Activated CD8-positive, alpha-beta T cell treated with anti-CD3 and anti-CD28 coated beads for 36 hours (primary cell): Measurements from ENCODE around the gene TOPORS. TPM values are rescaled to one million over a fixed set of nuclear protein-coding genes. Genes with fewer than 3 reads are reported as not detected.

ENCODE experiments used
- ATAC-seq: fragments of 200-7000 bp; cut with Tn5 transposase; one replicate; pipeline ENCODE4 v1.10.0; 2021; ENCODE audit warnings: mild to moderate bottlenecking, moderate library complexity
- CTCF ChIA-PET: fragments of 350-600 bp; sonication (Branson Sonifier 250); formaldehyde crosslinking; loops from one replicate; lab custom pipeline; 2021; ENCODE audit warnings: antibody characterized with exemption; lab: Charles Lee
- POLR2A ChIA-PET: fragments of 350-600 bp; sonication (Branson Sonifier 250); formaldehyde crosslinking; loops from one replicate; lab custom pipeline; 2021; ENCODE audit warnings: antibody characterized with exemption; lab: Charles Lee
- DNase-seq: peaks from one replicate; pipeline ENCODE4 v3.0.0-alpha.2; 2020
- H3K27ac Mint-ChIP-seq: one replicate; pipeline ENCODE4 v1.8.0; 2021; ENCODE audit warnings: mild to moderate bottlenecking, mixed read lengths
- H3K27me3 Mint-ChIP-seq: one replicate; pipeline ENCODE4 v1.8.0; 2021; ENCODE audit warnings: mixed read lengths
- H3K36me3 Mint-ChIP-seq: one replicate; pipeline ENCODE4 v1.8.0; 2021; ENCODE audit warnings: low read depth, mixed read lengths
- H3K4me1 Mint-ChIP-seq: one replicate; pipeline ENCODE4 v1.8.0; 2021; ENCODE audit warnings: low read depth, mixed read lengths
- H3K4me3 Mint-ChIP-seq: one replicate; pipeline ENCODE4 v1.8.0; 2021; ENCODE audit warnings: mild to moderate bottlenecking, moderate library complexity, mixed read lengths
- H3K9me3 Mint-ChIP-seq: one replicate; pipeline ENCODE4 v1.8.0; 2021; ENCODE audit warnings: mixed read lengths
- intact Hi-C: fragments of 100-400 bp; cut with micrococcal nuclease; formaldehyde crosslinking; loops from one replicate; pipeline ENCODE4 v1.10.0; 2022
- total RNA-seq, 2 experiments: library from RNA; stranded (reverse); gene quantifications; one replicate each; pipeline ENCODE4 v1.2.3, GENCODE V29; 2021
- TF ChIP-seq, protein P1 (sequence below): fragments of 200-600 bp; IDR thresholded peaks from one replicate; pipeline ENCODE4 v1.8.0; 2022; ENCODE audit warnings: antibody characterized with exemption, mild to moderate bottlenecking

The TOPORS gene
- total RNA-seq, 2 experiments from 2014 or later: 13.3 to 14.2 TPM

DNA sequence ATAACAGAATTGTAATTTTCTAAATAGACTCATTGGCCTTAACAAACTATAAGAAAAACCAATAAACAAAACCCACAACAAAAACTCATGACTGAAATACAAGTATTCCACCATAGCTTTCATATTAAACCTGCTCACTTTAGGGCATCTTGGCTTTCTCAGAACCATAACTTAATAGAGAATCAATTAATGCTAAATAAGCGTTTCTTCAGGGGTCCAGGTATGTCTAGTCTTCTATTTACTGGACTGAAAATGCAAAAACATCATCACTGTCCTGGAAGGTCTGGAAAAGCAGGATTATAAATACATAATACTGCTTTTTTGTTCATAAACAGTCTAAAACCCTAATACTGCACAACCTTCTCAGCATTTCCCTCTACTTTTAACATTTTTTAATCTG is 6.5 kb downstream of the TOPORS start:
- DNase-seq: no peak
- no peak for ATAC-seq
- Mint-ChIP-seq H3K27me3 (no peaks in the 10 kb centered on the region), H3K4me1 (peaks cover 33% of the 10 kb centered on the region), H3K4me3 (no peak overlapping the region), H3K27ac (no peak overlapping the region), H3K9me3 (no peaks in the 10 kb centered on the region), H3K36me3 (peaks cover 40% of the 10 kb centered on the region)
- intact Hi-C loops: no loop called here
- ChIA-PET CTCF (interaction anchor here (1.0 to 3.7 kb wide), 4 partner anchors 20 to 168 kb away, joined by 5 to 18 read pairs (median 9); partner anchors contain the start of gene RIGI), POLR2A (interaction anchor here (1.8 kb wide), 1 partner anchor 12 kb away, joined by 4 read pairs; no protein-coding TSS in a partner anchor)
- TF ChIP-seq, protein P1, sequence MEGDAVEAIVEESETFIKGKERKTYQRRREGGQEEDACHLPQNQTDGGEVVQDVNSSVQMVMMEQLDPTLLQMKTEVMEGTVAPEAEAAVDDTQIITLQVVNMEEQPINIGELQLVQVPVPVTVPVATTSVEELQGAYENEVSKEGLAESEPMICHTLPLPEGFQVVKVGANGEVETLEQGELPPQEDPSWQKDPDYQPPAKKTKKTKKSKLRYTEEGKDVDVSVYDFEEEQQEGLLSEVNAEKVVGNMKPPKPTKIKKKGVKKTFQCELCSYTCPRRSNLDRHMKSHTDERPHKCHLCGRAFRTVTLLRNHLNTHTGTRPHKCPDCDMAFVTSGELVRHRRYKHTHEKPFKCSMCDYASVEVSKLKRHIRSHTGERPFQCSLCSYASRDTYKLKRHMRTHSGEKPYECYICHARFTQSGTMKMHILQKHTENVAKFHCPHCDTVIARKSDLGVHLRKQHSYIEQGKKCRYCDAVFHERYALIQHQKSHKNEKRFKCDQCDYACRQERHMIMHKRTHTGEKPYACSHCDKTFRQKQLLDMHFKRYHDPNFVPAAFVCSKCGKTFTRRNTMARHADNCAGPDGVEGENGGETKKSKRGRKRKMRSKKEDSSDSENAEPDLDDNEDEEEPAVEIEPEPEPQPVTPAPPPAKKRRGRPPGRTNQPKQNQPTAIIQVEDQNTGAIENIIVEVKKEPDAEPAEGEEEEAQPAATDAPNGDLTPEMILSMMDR: no peak

DNA sequence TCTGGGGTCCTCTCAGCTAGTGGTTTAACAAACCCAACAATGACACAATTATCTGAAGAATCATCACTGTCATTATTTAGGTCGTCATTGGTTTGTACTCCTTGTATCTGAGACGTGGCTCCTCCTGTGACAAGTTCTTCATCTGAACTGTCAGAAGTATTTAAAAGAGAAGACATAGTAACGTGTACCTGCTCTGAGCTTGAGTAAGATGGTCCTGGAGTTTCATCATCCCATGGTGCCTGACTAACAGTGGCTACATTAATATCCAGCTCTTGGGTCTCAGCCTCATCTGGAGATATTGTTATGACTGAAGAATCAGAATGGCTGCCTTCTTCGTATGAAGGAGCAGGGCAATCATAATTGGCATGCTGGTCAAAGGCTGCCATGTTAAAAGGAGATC is 9.3 kb downstream of the TOPORS start:
- no peak overlapping the region for H3K27ac Mint-ChIP-seq
- H3K4me1 Mint-ChIP-seq: peaks cover 14% of the 10 kb centered on the region
- H3K27me3 Mint-ChIP-seq: no peaks in the 10 kb centered on the region
- H3K9me3 Mint-ChIP-seq: no peaks in the 10 kb centered on the region
- POLR2A ChIA-PET: interaction anchor here (1.1 kb wide), 1 partner anchor 17 kb away, joined by 3 read pairs; the partner anchor contains the start of gene RIGI
- DNase-seq (no peak), ATAC-seq (no peak)
- CTCF ChIA-PET: interaction anchor here (1.0 to 3.7 kb wide), 4 partner anchors 10 to 165 kb away, joined by 3 to 18 read pairs (median 6); partner anchors contain the start of genes SMIM27 and TOPORS
- TF ChIP-seq, protein P1: no peak
- H3K4me3 Mint-ChIP-seq: no peak overlapping the region
- intact Hi-C loops: no loop called here
- peaks cover 28% of the 10 kb centered on the region for H3K36me3 Mint-ChIP-seq

DNA sequence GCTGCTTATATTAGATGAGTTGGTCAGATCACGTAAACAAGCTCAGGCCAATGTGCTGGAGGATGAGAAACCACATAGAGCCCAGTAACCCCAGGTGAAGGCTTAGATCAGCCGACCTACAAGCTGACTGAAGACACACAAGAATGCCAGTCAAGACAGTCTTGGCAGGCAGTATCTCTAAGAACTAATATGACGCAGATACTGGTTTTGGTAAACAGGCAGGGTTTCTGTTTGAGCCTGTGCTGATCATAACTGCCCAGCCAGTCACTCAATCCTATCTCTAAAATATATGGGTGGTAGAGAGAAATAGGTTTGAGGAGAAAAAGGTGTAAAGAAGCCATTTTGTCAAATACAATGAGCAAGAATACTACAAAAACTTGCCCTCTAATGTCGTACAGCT is 18.6 kb downstream of the TOPORS start:
- CTCF ChIA-PET: interaction anchor here (1.2 to 3.4 kb wide), 2 partner anchors 8 to 154 kb away, joined by 3 to 18 read pairs; no protein-coding TSS in a partner anchor
- intact Hi-C loops: no loop called here

DNA sequence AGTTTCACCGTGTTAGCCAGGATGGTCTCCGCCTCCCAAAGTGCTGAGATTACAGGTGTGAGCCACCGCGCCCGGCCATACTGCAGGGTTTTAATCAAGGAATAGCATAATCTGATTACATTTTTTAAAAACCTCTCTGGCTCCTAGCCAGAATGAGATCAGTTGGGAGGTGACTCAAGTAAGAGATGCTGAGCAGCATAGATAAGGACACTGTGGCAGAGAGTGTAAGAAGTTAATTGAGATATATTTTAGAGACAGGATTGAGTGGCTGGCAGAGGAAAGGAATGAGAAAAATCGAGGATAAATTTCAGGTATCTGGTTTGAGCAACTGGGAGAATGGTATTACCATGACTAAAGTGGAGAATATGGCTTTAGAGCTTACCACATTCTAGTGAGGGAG is 19.1 kb downstream of the TOPORS start:
- no peaks in the 10 kb centered on the region for H3K9me3 Mint-ChIP-seq
- ATAC-seq (no peak), DNase-seq (no peak)
- no peaks in the 10 kb centered on the region for H3K27me3 Mint-ChIP-seq
- H3K4me1 Mint-ChIP-seq: no peaks in the 10 kb centered on the region
- intact Hi-C loops: no loop called here
- POLR2A ChIA-PET: interaction anchor here (1.7 kb wide), 1 partner anchor 12 kb away, joined by 4 read pairs; no protein-coding TSS in a partner anchor
- TF ChIP-seq, protein P1: no peak
- H3K27ac Mint-ChIP-seq: no peak overlapping the region
- CTCF ChIA-PET: interaction anchor here (3.4 kb wide), 1 partner anchor 154 kb away, joined by 18 read pairs; no protein-coding TSS in a partner anchor
- peaks cover 1% of the 10 kb centered on the region for H3K36me3 Mint-ChIP-seq
- no peak overlapping the region for H3K4me3 Mint-ChIP-seq

More for the DNA sequence above, 18.6 kb downstream of the TOPORS start:
- ATAC-seq: no peak
- no peaks in the 10 kb centered on the region for H3K9me3 Mint-ChIP-seq
- no peak for DNase-seq
- TF ChIP-seq, protein P1: no peak
- no peaks in the 10 kb centered on the region for H3K4me1 Mint-ChIP-seq
- H3K4me3 Mint-ChIP-seq: no peak overlapping the region
- H3K27me3 Mint-ChIP-seq: no peaks in the 10 kb centered on the region
- H3K27ac Mint-ChIP-seq: no peak overlapping the region
- POLR2A ChIA-PET: interaction anchor here (1.7 kb wide), 1 partner anchor 11 kb away, joined by 4 read pairs; no protein-coding TSS in a partner anchor
- H3K36me3 Mint-ChIP-seq: peaks cover 1% of the 10 kb centered on the region

DNA sequence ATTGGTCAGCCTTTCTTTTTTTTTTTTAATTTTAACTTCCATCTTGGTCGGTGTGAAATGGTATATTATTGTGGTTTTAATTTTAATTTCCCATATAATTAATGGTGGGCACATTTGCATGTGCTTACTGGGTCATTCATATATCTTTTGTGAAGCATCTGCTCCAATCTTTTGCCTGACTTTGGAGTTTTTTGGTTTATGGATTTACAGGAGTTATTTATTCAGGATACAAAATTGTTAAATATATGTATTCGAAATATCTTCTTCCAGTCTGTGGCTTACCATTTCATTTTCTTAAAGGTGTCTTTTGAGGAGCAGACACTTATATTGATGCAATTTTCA is 25.7 kb downstream of the TOPORS start:
- peaks cover 44% of the 10 kb centered on the region for H3K4me1 Mint-ChIP-seq
- POLR2A ChIA-PET: interaction anchor here (0.8 to 2.4 kb wide), 5 partner anchors 10 to 499 kb away, joined by 3 to 11 read pairs (median 5); partner anchors contain the start of genes DNAJA1, SMIM27 and TOPORS
- H3K9me3 Mint-ChIP-seq: peaks cover 6% of the 10 kb centered on the region
- no peaks in the 10 kb centered on the region for H3K27me3 Mint-ChIP-seq
- peaks cover 21% of the 10 kb centered on the region for H3K36me3 Mint-ChIP-seq
- DNase-seq (no peak), ATAC-seq (no peak)
- TF ChIP-seq, protein P1: no peak
- CTCF ChIA-PET: interaction anchor here (0.6 to 3.3 kb wide), 9 partner anchors 17 to 147 kb away, joined by 3 to 44 read pairs (median 15); partner anchors contain the start of genes ACO1 and NDUFB6
- H3K4me3 Mint-ChIP-seq: peak overlapping the region; percentile 85
- H3K27ac Mint-ChIP-seq: peak overlapping the region; percentile 85
- intact Hi-C loops: loop anchor here (1.0 to 10.0 kb wide), 3 partner anchors 24 to 147 kb away; partner anchors contain the start of gene NDUFB6
